Gastroesophageal sphincter (tissue), 4 donors: Measurements from ENCODE around the gene EDEM2. TPM values are rescaled to one million over a fixed set of nuclear protein-coding genes. Genes with fewer than 3 reads are reported as not detected.
"Not testable (repeated sequence)": the region's sequence is repeated elsewhere in the genome, so short reads cannot be mapped to it uniquely, and the experiment has no call there.

Experiments
- ATAC-seq: fragments of 150-250 bp; one replicate; pipeline ENCODE4 v1.9.1; 2016; ENCODE audit warnings: mild to moderate bottlenecking, moderate library complexity
- H3K27ac ChIP-seq, 4 donors: fragments of 200-600 bp; sonication (generic) in 3 of 4; 1 replicate in 3 of 4; 2 replicates in 1 of 4; pipeline ENCODE4 v1.5.1; 2016 to 2019
- H3K27me3 ChIP-seq: fragments of 200-600 bp; sonication (generic); one replicate; pipeline ENCODE4 v1.5.1; 2019
- H3K36me3 ChIP-seq, 2 donors: fragments of 200-600 bp; sonication (generic); one replicate each; pipeline ENCODE4 v1.5.1; 2019; ENCODE audit warnings: control low read depth in 1 of 2
- H3K4me1 ChIP-seq, 3 donors: fragments of 200-600 bp; sonication (generic); 1 replicate in 2 of 3; 2 replicates in 1 of 3; pipeline ENCODE4 v1.5.1; 2016 to 2019; ENCODE audit warnings: control low read depth in 2 of 3
- H3K4me3 ChIP-seq, 2 donors: fragments of 200-600 bp; sonication (generic); one replicate each; pipeline ENCODE4 v1.5.1; 2019; ENCODE audit warnings: mild to moderate bottlenecking in 1 of 2, moderate library complexity in 1 of 2
- H3K9me3 ChIP-seq, 3 donors: fragments of 200-600 bp; sonication (generic); one replicate each; pipeline ENCODE4 v1.5.1; 2017 to 2019; ENCODE audit warnings: control low read depth in 2 of 3
- EP300 ChIP-seq: sonication (generic); formaldehyde crosslinking; IDR thresholded peaks from one replicate; pipeline ENCODE4 v1.6.1; 2017; ENCODE audit warnings: antibody characterized with exemption, mild to moderate bottlenecking
- POLR2A ChIP-seq, 2 donors: fragments of 450-650 bp; IDR thresholded peaks; one replicate each; pipeline ENCODE4 v1.6.1; 2017; ENCODE audit warnings: antibody characterized with exemption in 2 of 2, mild to moderate bottlenecking in 2 of 2, moderate library complexity in 1 of 2
- POLR2AphosphoS5 ChIP-seq: sonication (generic); formaldehyde crosslinking; IDR thresholded peaks from one replicate; pipeline ENCODE4 v1.6.1; 2017; ENCODE audit warnings: antibody characterized with exemption
- whole genome bisulfite sequencing, 2 donors: methylation state at CpG; one replicate each; pipeline ENCODE4 v1.1.5; 2018; ENCODE audit warnings: low coverage in 1 of 2; 5-methylcytosine and 5-hydroxymethylcytosine counted together
- total RNA-seq, 4 donors: library from RNA; depleted of rRNA; stranded (reverse); fragments of >200 nt; gene quantifications; one replicate each; pipeline ENCODE4 v1.1.0, GENCODE V29; 2016
- TF ChIP-seq, protein P1 (sequence below), 4 experiments: fragments of 200-600 bp in 2 of 4; fragments of 450-650 bp in 2 of 4; sonication (generic) in 1 of 4; IDR thresholded peaks; one replicate each; pipeline ENCODE4 v1.5.1; 2017 to 2019; ENCODE audit warnings: antibody characterized with exemption in 4 of 4, mild to moderate bottlenecking in 2 of 4, moderate library complexity in 2 of 4

EDEM2 gene
- total RNA-seq, 4 donors from 2014 or later = 11.2 to 18.9 (median 13.5) TPM

DNA sequence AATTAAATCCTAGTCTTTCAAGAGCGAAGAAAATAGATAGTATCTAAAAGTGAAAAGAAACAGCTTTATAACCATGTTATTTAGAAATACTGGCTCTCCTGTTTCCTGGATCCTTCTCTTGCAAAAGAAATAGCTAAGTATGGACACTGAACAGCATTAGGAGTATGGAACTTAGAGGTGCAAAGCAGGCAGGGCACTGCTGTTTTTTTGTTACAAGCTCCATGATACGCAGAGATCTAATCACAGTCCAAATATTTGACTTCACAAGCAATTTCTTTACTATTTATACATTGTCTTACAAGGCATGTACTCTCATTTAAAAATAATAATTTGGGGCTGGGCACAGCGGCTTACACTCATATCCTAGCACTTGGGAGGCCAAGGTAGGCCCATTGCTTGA, 62.1 kb downstream of the EDEM2 start:
- H3K27me3 ChIP-seq = no peaks in the 10 kb centered on the region
- TF ChIP-seq POLR2A (IDR thresholded peaks at IDR 0.05) (no peak), EP300 (no peak), POLR2AphosphoS5 (no peak)
- TF ChIP-seq, protein P1, sequence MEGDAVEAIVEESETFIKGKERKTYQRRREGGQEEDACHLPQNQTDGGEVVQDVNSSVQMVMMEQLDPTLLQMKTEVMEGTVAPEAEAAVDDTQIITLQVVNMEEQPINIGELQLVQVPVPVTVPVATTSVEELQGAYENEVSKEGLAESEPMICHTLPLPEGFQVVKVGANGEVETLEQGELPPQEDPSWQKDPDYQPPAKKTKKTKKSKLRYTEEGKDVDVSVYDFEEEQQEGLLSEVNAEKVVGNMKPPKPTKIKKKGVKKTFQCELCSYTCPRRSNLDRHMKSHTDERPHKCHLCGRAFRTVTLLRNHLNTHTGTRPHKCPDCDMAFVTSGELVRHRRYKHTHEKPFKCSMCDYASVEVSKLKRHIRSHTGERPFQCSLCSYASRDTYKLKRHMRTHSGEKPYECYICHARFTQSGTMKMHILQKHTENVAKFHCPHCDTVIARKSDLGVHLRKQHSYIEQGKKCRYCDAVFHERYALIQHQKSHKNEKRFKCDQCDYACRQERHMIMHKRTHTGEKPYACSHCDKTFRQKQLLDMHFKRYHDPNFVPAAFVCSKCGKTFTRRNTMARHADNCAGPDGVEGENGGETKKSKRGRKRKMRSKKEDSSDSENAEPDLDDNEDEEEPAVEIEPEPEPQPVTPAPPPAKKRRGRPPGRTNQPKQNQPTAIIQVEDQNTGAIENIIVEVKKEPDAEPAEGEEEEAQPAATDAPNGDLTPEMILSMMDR (IDR thresholded peaks at IDR 0.05) = no peak
- H3K27ac ChIP-seq = no peak overlapping the region
- no peak for ATAC-seq
- no peaks in the 10 kb centered on the region for H3K9me3 ChIP-seq
- peaks cover 0 to 21% of the 10 kb centered on the region in 2 donors for H3K36me3 ChIP-seq
- 84 to 85% methylated on average over 3 of the region's 3 CpGs for WGBS, 2 donors
- peaks cover 0 to 80% (median 7%) of the 10 kb centered on the region in 3 donors for H3K4me1 ChIP-seq
- no peak overlapping the region for H3K4me3 ChIP-seq

DNA sequence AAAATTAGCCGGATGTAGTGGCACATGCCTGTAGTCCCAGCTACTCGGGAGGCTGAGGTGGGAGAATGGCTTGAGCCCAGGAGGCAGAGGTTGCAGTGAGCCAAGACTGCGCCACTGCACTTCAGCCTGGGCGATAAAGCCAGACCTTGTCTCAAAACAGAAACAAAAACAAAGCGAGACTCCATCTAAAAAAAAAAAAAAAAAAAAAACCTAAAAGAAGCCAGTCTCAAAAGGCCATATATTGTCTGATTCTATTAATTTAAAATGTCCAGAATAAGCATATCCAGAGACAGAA, 66.8 kb downstream of the EDEM2 start:
- Histone ChIP-seq H3K36me3 (peaks cover 0 to 28% of the 10 kb centered on the region in 2 donors), H3K4me1 (peaks cover 0 to 53% (median 0%) of the 10 kb centered on the region in 3 donors)
- not testable (repeated sequence) for H3K27ac ChIP-seq, H3K4me3 ChIP-seq, H3K27me3 ChIP-seq, H3K9me3 ChIP-seq, ATAC-seq
- 58 to 79% methylated on average over 2 of the region's 5 CpGs for WGBS, 2 donors

DNA sequence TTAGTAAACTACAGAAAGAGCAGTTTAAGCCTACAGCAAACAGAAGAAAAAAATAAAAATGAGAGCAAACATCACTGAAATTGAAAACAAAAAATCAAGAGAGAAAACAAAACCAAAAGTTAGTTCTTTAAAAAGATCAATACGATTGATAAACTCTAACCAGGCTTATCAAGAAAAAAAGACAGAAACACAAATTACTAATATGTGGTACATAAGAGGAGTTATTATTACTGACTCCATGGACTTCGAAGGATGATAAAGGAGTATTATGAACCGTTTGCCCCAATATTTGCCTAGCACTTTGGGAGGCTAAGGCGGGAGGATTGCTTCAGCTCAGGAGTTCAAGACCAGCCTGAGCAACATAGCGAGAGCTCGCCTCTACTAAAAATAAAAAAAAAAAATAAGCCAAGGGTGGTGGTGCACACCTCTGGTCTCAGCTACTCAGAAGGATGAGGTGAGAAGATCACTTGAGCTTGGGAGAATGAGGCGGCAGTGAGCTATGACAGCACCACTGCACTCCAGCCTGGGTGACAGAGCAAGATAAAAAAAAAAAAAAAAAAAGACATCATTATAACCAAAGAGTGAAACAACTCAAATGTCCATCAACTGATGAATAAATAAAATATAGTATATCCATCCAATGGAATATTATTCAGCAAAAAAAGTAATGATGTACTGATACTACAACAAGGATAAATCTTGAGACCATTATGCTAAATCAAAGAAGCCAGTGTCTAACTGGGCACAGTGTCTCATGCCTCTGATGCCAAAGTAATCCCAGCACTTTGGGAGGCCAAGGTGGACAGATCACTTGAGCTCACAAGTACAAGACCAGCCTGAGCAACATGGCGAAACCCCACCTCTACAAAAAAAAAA, 67.4 kb downstream of the EDEM2 start:
- Histone ChIP-seq H3K4me3 (no peak overlapping the region), H3K4me1 (peaks cover 0 to 47% (median 0%) of the 10 kb centered on the region in 3 donors), H3K36me3 (peaks cover 0 to 28% of the 10 kb centered on the region in 2 donors), H3K27me3 (no peaks in the 10 kb centered on the region), H3K27ac (no peak overlapping the region), H3K9me3 (no peaks in the 10 kb centered on the region)
- 85% methylated on average over 4 to 7 of the region's 8 CpGs for WGBS, 2 donors
- no peak for ATAC-seq
- TF ChIP-seq POLR2A (IDR thresholded peaks at IDR 0.05) (no peak), EP300 (no peak), POLR2AphosphoS5 (no peak)
- TF ChIP-seq, protein P1 (IDR thresholded peaks at IDR 0.05) = no peak

DNA sequence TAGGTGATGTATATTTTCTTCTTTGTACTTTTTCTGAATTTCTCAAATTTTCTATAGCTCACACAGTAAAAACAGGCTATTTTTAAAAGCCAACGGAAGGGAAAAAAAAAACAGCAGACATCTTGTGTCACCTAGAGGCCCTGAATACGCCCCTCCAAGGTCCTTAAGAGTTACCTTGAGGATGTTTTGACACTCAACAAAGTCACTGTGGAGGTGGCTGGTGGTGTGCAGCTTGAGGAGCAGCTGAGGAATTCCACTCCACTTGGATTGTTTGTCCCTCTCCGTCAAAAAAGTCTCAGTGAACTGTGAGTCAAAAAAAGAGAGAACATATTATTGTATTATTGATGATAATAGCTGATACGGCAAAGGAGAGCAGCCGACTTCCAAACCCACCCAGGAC, 69.3 kb downstream of the EDEM2 start:
- no peaks in the 10 kb centered on the region for H3K27me3 ChIP-seq
- no peaks in the 10 kb centered on the region for H3K9me3 ChIP-seq
- no peak overlapping the region for H3K4me3 ChIP-seq
- no peak for TF ChIP-seq EP300
- TF ChIP-seq, protein P1 (IDR thresholded peaks at IDR 0.05) = no peak
- TF ChIP-seq POLR2A (IDR thresholded peaks at IDR 0.05) = no peak
- TF ChIP-seq POLR2AphosphoS5 = no peak
- no peak overlapping the region for H3K27ac ChIP-seq
- ATAC-seq = no peak
- peaks cover 0 to 35% (median 0%) of the 10 kb centered on the region in 3 donors for H3K4me1 ChIP-seq
- H3K36me3 ChIP-seq = peaks cover 0 to 28% of the 10 kb centered on the region in 2 donors
- 85 to 96% methylated on average over 5 of the region's 5 CpGs for WGBS, 2 donors

DNA sequence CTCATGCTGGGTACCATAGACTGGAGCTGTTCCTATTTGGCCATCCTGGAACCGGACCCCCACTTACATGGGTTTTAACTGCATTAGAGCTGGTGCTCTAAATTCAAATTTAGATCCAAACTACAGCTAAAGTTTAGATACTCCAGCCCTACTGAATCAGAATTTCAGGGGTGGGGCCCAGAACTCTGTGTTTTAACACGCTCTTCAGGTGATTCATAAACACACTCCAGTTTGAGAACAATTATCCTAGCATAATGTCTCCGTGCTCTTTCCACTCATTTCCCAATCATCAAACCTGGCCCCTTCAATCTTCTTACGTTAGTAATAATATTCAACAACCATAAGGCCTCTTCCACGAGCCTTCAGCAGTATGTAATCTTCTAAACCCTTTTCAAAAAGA, 69.8 kb downstream of the EDEM2 start:
- no peak for ATAC-seq
- WGBS, 2 donors = 100% methylated on average over 5 of the region's 5 CpGs
- Histone ChIP-seq H3K27ac (no peak overlapping the region), H3K4me3 (no peak overlapping the region), H3K27me3 (no peaks in the 10 kb centered on the region), H3K4me1 (peaks cover 0 to 30% (median 0%) of the 10 kb centered on the region in 3 donors), H3K9me3 (no peaks in the 10 kb centered on the region), H3K36me3 (peaks cover 0 to 28% of the 10 kb centered on the region in 2 donors)
- no peak for TF ChIP-seq EP300
- TF ChIP-seq POLR2A (IDR thresholded peaks at IDR 0.05) = no peak
- TF ChIP-seq, protein P1 (IDR thresholded peaks at IDR 0.05) = no peak
- TF ChIP-seq POLR2AphosphoS5 = no peak

DNA sequence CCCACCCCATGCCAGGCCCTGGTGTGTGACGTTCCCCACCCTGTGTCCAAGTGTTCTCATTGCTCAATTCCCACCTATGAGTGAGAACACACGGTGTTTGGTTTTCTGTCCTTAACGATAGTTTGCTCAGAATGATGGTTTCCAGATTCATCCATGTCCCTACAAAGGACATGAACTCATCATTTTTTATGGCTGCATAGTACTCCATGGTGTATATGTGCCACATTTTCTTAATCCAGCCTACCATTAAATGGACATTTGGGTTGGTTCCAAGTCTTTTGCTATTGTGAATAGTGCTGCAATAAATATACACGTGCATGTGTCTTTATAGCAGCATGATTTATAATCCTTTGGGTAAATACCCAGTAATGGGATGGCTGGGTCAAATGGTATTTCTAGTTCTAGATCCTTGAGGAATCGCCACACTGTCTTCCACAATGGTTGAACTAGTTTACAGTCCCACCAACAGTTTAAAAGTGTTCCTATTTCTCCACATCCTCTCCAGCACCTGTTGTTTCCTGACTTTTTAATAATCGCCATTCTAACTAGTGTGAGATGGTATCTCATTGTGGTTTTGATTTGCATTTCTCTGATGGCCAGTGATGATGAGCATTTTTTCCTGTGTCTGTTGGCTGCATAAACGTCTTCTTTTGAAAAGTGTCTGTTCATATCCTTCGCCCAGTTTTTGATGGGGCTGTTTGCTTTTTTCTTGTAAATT, 75.5 kb downstream of the EDEM2 start:
- whole genome bisulfite sequencing, 2 donors = 95 to 98% methylated on average over 4 to 7 of the region's 8 CpGs
- H3K36me3 ChIP-seq = peaks cover 0 to 19% of the 10 kb centered on the region in 2 donors
- peaks cover 0 to 29% (median 0%) of the 10 kb centered on the region in 3 donors for H3K4me1 ChIP-seq
- H3K27ac ChIP-seq, H3K27me3 ChIP-seq, H3K4me3 ChIP-seq, H3K9me3 ChIP-seq, ATAC-seq: not testable (repeated sequence)
